Smooth muscle cell (in vitro differentiated cells): ENCODE results near the gene COL2A1. TPM values are rescaled to one million over a fixed set of nuclear protein-coding genes. Genes with fewer than 3 reads are reported as not detected.

ENCODE experiments used
- DNase-seq: peaks from one replicate; lab custom pipeline; 2025; ENCODE audit not compliant: unreplicated experiment; lab: John Stamatoyannopoulos, UW
- H2AFZ ChIP-seq: fragments of 200-600 bp; sonication (generic); 2 replicates; pipeline ENCODE4 v1.6.0; 2016; ENCODE audit warnings: antibody characterized with exemption, low read depth, mild to moderate bottlenecking
- H3F3A ChIP-seq: fragments of 200-600 bp; sonication (generic); 2 replicates; pipeline ENCODE4 v1.6.0; 2017; ENCODE audit warnings: antibody characterized with exemption, low read depth
- H3K27ac ChIP-seq: fragments of 200-600 bp; sonication (generic); 2 replicates; pipeline ENCODE4 v1.5.1; 2016; ENCODE audit warnings: low read depth, mild to moderate bottlenecking
- H3K27me3 ChIP-seq: fragments of 200-600 bp; sonication (generic); 2 replicates; pipeline ENCODE4 v1.6.1; 2016; ENCODE audit warnings: low read depth, mild to moderate bottlenecking
- H3K36me3 ChIP-seq: fragments of 200-600 bp; sonication (generic); 2 replicates; pipeline ENCODE4 v1.5.1; 2016; ENCODE audit warnings: low read depth
- H3K4me1 ChIP-seq: fragments of 200-600 bp; sonication (generic); 2 replicates; pipeline ENCODE4 v1.5.1; 2016; ENCODE audit warnings: low read depth
- H3K4me2 ChIP-seq: fragments of 200-600 bp; sonication (generic); 2 replicates; pipeline ENCODE4 v1.6.0; 2016; ENCODE audit warnings: mild to moderate bottlenecking
- H3K4me3 ChIP-seq: fragments of 200-600 bp; sonication (generic); 2 replicates; pipeline ENCODE4 v1.5.1; 2016; ENCODE audit warnings: mild to moderate bottlenecking
- H3K79me2 ChIP-seq: fragments of 200-600 bp; sonication (generic); 2 replicates; pipeline ENCODE4 v1.6.0; 2016; ENCODE audit warnings: low read depth, mild to moderate bottlenecking
- H3K9ac ChIP-seq: fragments of 200-600 bp; sonication (generic); 2 replicates; pipeline ENCODE4 v1.6.0; 2016; ENCODE audit warnings: low read depth
- H3K9me3 ChIP-seq: fragments of 200-600 bp; sonication (generic); replicated peaks from 2 replicates; pipeline ENCODE4 v1.5.1; 2016; ENCODE audit warnings: low read depth
- H4K20me1 ChIP-seq: fragments of 200-600 bp; sonication (generic); 2 replicates; pipeline ENCODE4 v1.6.0; 2016; ENCODE audit warnings: low read depth
- WGBS: methylation state at CpG from one replicate; pipeline ENCODE4 v1.1.7; 2016; ENCODE audit warnings: low lambda C conversion rate; 5-methylcytosine and 5-hydroxymethylcytosine counted together
- polyA plus RNA-seq: library from polyadenylated mRNA; unstranded; fragments of >200 nt; fragmentation: Nextera tagmentation; extraction: Ambion mirVana; gene quantifications from 2 replicates; pipeline ENCODE4 v1.2.1, GENCODE V29; 2016
- total RNA-seq: library from RNA; depleted of rRNA; stranded (reverse); fragments of >200 nt; gene quantifications from 2 replicates; pipeline ENCODE4 v1.2.3, GENCODE V29; 2014
- TF ChIP-seq, protein P1 (sequence below): fragments of 200-600 bp; sonication (generic); IDR thresholded peaks from 2 replicates; pipeline ENCODE4 v1.5.1; 2017; ENCODE audit warnings: borderline replicate concordance, mild to moderate bottlenecking, antibody characterized with exemption; ENCODE audit not compliant: insufficient read depth, poor library complexity, severe bottlenecking

COL2A1 gene
- total and polyA plus RNA-seq, 2 experiments from 2014 or later: 1.6 to 8.6 TPM

DNA sequence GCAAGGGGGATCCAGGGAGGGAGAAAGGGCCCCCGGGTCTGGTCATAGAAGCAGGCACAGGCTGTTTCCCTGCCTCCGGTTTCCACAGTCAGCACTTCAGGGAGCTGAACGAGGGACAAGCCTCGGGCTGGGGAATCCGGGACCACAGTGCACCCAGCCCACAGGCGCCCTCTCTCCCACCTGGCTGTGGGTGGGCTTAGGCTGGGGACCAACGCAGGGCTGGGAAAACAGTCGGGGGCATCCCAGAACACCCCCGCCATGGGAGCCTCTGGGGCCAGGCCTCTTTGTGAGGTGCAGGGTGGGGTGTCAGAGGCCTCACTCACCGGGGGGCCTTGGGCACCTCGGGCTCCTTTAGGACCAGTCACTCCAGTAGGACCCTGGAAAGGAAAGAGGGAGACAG, 24.6 kb downstream of the COL2A1 start:
- Histone ChIP-seq H3K9ac (no peak overlapping the region), H3F3A (no peaks in the 10 kb centered on the region), H3K27ac (no peak overlapping the region), H3K9me3 (no peaks in the 10 kb centered on the region), H3K79me2 (no peaks in the 10 kb centered on the region), H3K27me3 (no peaks in the 10 kb centered on the region), H3K4me2 (peak overlapping the region; percentile 64), H3K36me3 (no peaks in the 10 kb centered on the region), H3K4me1 (no peaks in the 10 kb centered on the region), H3K4me3 (no peak overlapping the region), H4K20me1 (no peaks in the 10 kb centered on the region), H2AFZ (no peak overlapping the region)
- no peak for DNase-seq
- TF ChIP-seq, protein P1, sequence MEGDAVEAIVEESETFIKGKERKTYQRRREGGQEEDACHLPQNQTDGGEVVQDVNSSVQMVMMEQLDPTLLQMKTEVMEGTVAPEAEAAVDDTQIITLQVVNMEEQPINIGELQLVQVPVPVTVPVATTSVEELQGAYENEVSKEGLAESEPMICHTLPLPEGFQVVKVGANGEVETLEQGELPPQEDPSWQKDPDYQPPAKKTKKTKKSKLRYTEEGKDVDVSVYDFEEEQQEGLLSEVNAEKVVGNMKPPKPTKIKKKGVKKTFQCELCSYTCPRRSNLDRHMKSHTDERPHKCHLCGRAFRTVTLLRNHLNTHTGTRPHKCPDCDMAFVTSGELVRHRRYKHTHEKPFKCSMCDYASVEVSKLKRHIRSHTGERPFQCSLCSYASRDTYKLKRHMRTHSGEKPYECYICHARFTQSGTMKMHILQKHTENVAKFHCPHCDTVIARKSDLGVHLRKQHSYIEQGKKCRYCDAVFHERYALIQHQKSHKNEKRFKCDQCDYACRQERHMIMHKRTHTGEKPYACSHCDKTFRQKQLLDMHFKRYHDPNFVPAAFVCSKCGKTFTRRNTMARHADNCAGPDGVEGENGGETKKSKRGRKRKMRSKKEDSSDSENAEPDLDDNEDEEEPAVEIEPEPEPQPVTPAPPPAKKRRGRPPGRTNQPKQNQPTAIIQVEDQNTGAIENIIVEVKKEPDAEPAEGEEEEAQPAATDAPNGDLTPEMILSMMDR: no peak
- 84% methylated on average over 11 of the region's 11 CpGs for WGBS

DNA sequence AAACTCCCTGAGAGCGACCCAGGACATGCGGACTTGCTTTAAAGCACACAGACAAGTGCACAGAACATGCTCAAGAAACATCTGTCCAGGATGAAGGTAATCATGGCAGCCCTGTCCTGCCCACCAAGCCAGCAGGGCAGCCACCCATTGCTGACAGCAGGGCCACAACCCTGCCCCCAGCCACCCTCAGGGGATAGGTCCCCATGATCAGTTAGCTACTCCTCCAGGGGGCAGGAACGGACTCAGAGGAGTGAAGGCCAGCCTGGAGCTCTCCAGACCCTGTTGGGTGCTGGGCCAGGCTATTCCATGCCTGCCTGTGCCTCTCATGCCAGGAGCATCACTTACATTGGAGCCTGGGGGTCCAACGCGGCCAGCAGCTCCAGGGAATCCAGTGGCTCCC, 25.1 kb downstream of the COL2A1 start:
- no peak overlapping the region for H3K4me3 ChIP-seq

GRCh38 chr12:47978598-47978873, 25.7 kb downstream of the COL2A1 start:
- WGBS: 97% methylated on average over 7 of the region's 7 CpGs
- Histone ChIP-seq H3K9ac (no peak overlapping the region), H3K79me2 (no peaks in the 10 kb centered on the region), H3F3A (no peaks in the 10 kb centered on the region), H3K9me3 (no peaks in the 10 kb centered on the region), H3K27ac (no peak overlapping the region), H3K36me3 (no peaks in the 10 kb centered on the region), H4K20me1 (no peaks in the 10 kb centered on the region), H3K4me3 (no peak overlapping the region), H3K4me2 (no peak overlapping the region), H3K4me1 (no peaks in the 10 kb centered on the region), H3K27me3 (no peaks in the 10 kb centered on the region), H2AFZ (no peak overlapping the region)
- no peak for DNase-seq
- TF ChIP-seq, protein P1: no peak

More for the DNA sequence above, 25.1 kb downstream of the COL2A1 start:
- TF ChIP-seq, protein P1: no peak
- 90% methylated on average over 5 of the region's 5 CpGs for WGBS
- no peaks in the 10 kb centered on the region for H3K79me2 ChIP-seq
- no peaks in the 10 kb centered on the region for H4K20me1 ChIP-seq
- H3K4me2 ChIP-seq: no peak overlapping the region
- no peak overlapping the region for H3K9ac ChIP-seq
- no peaks in the 10 kb centered on the region for H3K27me3 ChIP-seq
- H3K9me3 ChIP-seq: no peaks in the 10 kb centered on the region
- no peaks in the 10 kb centered on the region for H3K36me3 ChIP-seq
- no peak overlapping the region for H2AFZ ChIP-seq
- no peak for DNase-seq
- no peaks in the 10 kb centered on the region for H3K4me1 ChIP-seq
- H3K27ac ChIP-seq: no peak overlapping the region
- H3F3A ChIP-seq: no peaks in the 10 kb centered on the region

GRCh38 chr12:47977772-47978597, 26.3 kb downstream of the COL2A1 start:
- no peaks in the 10 kb centered on the region for H3K27me3 ChIP-seq
- no peaks in the 10 kb centered on the region for H3F3A ChIP-seq
- no peak overlapping the region for H3K9ac ChIP-seq
- no peak overlapping the region for H3K27ac ChIP-seq
- no peak for DNase-seq
- no peak overlapping the region for H2AFZ ChIP-seq
- TF ChIP-seq, protein P1: no peak
- no peak overlapping the region for H3K4me2 ChIP-seq
- no peaks in the 10 kb centered on the region for H3K79me2 ChIP-seq
- WGBS: 89% methylated on average over 18 of the region's 18 CpGs
- no peaks in the 10 kb centered on the region for H3K4me1 ChIP-seq
- no peaks in the 10 kb centered on the region for H3K9me3 ChIP-seq
- H3K36me3 ChIP-seq: no peaks in the 10 kb centered on the region
- H3K4me3 ChIP-seq: no peak overlapping the region
- H4K20me1 ChIP-seq: no peaks in the 10 kb centered on the region
